GM23338 (cell line): Measurements from ENCODE around the gene ZDBF2.
"Not testable (repeated sequence)": the region's sequence is repeated elsewhere in the genome, so short reads cannot be mapped to it uniquely, and the experiment has no call there.

Experiments
- CREB1 ChIP-seq: fragments of 250-450 bp; sonication (Bioruptor Pico); IDR thresholded peaks from 2 replicates; pipeline ENCODE4 v1.5.0; 2020; ENCODE audit warnings: low read depth, mild to moderate bottlenecking, moderate library complexity
- EZH2 ChIP-seq: fragments of 200-600 bp; sonication (generic); IDR thresholded peaks from one replicate; pipeline ENCODE4 v1.8.0; 2017; ENCODE audit warnings: antibody characterized with exemption, mild to moderate bottlenecking, low read depth; ENCODE audit not compliant: unreplicated experiment
- EZH2phosphoT487 ChIP-seq: fragments of 200-600 bp; sonication (generic); IDR thresholded peaks from one replicate; pipeline ENCODE4 v1.8.1; 2018; ENCODE audit warnings: antibody characterized with exemption; ENCODE audit not compliant: unreplicated experiment
- JUNB ChIP-seq: IDR thresholded peaks from one replicate; pipeline ENCODE4 v1.6.1; 2016; ENCODE audit warnings: antibody characterized with exemption; ENCODE audit not compliant: unreplicated experiment
- NANOG ChIP-seq: IDR thresholded peaks from 2 replicates; pipeline ENCODE4 v1.6.1; 2016; ENCODE audit warnings: antibody characterized with exemption, borderline replicate concordance
- POLR2AphosphoS5 ChIP-seq: IDR thresholded peaks from 2 replicates; pipeline ENCODE4 v1.6.1; 2016; ENCODE audit warnings: antibody characterized with exemption, low read depth
- STAT1 ChIP-seq: IDR thresholded peaks from one replicate; pipeline ENCODE4 v1.6.1; 2016; ENCODE audit warnings: antibody characterized with exemption; ENCODE audit not compliant: unreplicated experiment
- ZNF114 ChIP-seq: fragments of 250-450 bp; sonication (Bioruptor Pico); IDR thresholded peaks from 2 replicates; pipeline ENCODE4 v1.5.0; 2020; ENCODE audit warnings: mild to moderate bottlenecking, moderate library complexity
- ZNF331 ChIP-seq: fragments of 250-450 bp; sonication (Bioruptor Pico); IDR thresholded peaks from 2 replicates; pipeline ENCODE4 v1.5.0; 2020; ENCODE audit warnings: low read depth, mild to moderate bottlenecking, moderate library complexity
- TF ChIP-seq, protein P1 (sequence below), 2 experiments: fragments of 200-600 bp in 1 of 2; sonication (generic) in 1 of 2; conservative IDR thresholded peaks; 2 replicates each; pipeline versions ENCODE4 v1.5.1 to v1.6.1; 2016 to 2017; ENCODE audit warnings: antibody characterized with exemption in 2 of 2, low read depth in 2 of 2, mild to moderate bottlenecking in 2 of 2, moderate library complexity in 1 of 2
- TF ChIP-seq, protein P2 (sequence below): IDR thresholded peaks from one replicate; pipeline ENCODE4 v1.6.1; 2018; ENCODE audit warnings: antibody characterized with exemption; ENCODE audit not compliant: unreplicated experiment
- TF ChIP-seq, protein P3 (sequence below): IDR thresholded peaks from 2 replicates; pipeline ENCODE4 v1.6.1; 2016; ENCODE audit warnings: antibody characterized with exemption

DNA sequence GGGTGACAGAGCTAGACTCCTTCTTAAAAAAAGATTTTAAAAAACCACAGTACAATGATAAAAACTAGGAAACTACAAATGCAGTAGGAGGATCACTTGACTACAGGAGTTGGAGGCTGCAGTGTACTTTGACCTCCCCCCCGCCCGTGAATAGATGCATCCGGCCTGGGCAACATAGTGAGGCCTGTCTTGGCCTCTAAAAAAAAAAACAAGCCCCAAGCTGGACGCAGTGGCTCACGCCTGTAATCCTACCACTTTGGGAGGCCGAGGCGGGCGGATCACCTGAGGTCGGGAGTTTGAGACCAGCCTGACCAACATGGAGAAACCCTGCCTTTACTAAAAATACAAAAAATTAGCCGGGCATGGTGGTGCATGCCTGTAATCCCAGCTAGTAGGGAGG, 25.1 kb downstream of the ZDBF2 start:
- TF ChIP-seq, protein P1, sequence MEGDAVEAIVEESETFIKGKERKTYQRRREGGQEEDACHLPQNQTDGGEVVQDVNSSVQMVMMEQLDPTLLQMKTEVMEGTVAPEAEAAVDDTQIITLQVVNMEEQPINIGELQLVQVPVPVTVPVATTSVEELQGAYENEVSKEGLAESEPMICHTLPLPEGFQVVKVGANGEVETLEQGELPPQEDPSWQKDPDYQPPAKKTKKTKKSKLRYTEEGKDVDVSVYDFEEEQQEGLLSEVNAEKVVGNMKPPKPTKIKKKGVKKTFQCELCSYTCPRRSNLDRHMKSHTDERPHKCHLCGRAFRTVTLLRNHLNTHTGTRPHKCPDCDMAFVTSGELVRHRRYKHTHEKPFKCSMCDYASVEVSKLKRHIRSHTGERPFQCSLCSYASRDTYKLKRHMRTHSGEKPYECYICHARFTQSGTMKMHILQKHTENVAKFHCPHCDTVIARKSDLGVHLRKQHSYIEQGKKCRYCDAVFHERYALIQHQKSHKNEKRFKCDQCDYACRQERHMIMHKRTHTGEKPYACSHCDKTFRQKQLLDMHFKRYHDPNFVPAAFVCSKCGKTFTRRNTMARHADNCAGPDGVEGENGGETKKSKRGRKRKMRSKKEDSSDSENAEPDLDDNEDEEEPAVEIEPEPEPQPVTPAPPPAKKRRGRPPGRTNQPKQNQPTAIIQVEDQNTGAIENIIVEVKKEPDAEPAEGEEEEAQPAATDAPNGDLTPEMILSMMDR (conservative IDR thresholded peaks at IDR 0.05; ENCODE audit: low read depth in 2 of 2) = not testable (repeated sequence)
- TF ChIP-seq EZH2phosphoT487; EZH2; POLR2AphosphoS5; NANOG; ZNF114 (CRISPR knock-in tag); ZNF331 (CRISPR knock-in tag); CREB1; JUNB; STAT1: not testable (repeated sequence)
- TF ChIP-seq, protein P2, sequence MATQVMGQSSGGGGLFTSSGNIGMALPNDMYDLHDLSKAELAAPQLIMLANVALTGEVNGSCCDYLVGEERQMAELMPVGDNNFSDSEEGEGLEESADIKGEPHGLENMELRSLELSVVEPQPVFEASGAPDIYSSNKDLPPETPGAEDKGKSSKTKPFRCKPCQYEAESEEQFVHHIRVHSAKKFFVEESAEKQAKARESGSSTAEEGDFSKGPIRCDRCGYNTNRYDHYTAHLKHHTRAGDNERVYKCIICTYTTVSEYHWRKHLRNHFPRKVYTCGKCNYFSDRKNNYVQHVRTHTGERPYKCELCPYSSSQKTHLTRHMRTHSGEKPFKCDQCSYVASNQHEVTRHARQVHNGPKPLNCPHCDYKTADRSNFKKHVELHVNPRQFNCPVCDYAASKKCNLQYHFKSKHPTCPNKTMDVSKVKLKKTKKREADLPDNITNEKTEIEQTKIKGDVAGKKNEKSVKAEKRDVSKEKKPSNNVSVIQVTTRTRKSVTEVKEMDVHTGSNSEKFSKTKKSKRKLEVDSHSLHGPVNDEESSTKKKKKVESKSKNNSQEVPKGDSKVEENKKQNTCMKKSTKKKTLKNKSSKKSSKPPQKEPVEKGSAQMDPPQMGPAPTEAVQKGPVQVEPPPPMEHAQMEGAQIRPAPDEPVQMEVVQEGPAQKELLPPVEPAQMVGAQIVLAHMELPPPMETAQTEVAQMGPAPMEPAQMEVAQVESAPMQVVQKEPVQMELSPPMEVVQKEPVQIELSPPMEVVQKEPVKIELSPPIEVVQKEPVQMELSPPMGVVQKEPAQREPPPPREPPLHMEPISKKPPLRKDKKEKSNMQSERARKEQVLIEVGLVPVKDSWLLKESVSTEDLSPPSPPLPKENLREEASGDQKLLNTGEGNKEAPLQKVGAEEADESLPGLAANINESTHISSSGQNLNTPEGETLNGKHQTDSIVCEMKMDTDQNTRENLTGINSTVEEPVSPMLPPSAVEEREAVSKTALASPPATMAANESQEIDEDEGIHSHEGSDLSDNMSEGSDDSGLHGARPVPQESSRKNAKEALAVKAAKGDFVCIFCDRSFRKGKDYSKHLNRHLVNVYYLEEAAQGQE = not testable (repeated sequence)
- TF ChIP-seq, protein P3, sequence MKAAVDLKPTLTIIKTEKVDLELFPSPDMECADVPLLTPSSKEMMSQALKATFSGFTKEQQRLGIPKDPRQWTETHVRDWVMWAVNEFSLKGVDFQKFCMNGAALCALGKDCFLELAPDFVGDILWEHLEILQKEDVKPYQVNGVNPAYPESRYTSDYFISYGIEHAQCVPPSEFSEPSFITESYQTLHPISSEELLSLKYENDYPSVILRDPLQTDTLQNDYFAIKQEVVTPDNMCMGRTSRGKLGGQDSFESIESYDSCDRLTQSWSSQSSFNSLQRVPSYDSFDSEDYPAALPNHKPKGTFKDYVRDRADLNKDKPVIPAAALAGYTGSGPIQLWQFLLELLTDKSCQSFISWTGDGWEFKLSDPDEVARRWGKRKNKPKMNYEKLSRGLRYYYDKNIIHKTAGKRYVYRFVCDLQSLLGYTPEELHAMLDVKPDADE = not testable (repeated sequence)
